IMR-90 (cell line): ENCODE results near the gene MEF2A. TPM values are rescaled to one million over a fixed set of nuclear protein-coding genes. Genes with fewer than 3 reads are reported as not detected.

Source experiments
- ATAC-seq: fragments of 200-7000 bp; cut with Tn5 transposase; 2 replicates; pipeline ENCODE4 v1.9.1; 2020; ENCODE audit warnings: low read depth, mild to moderate bottlenecking, moderate library complexity
- BruUV-seq: library from RNA; stranded (reverse); fragments of 400-500 nt; replicated peaks from 2 replicates; lab custom pipeline; 2021; lab: Mats Ljungman, UMichigan
- CTCF ChIA-PET: fragments of 300-600 bp; formaldehyde crosslinking; extraction: SDS; loops from one replicate; lab custom pipeline; 2021; ENCODE audit warnings: antibody characterized with exemption; lab: Yijun Ruan, JAX
- POLR2A ChIA-PET: fragments of 300-600 bp; sonication (Branson Sonifier 250); formaldehyde crosslinking; loops from one replicate; lab custom pipeline; 2022; ENCODE audit warnings: antibody characterized with exemption; ENCODE audit not compliant: unreplicated experiment; lab: Charles Lee
- DNase-seq: peaks from one replicate; pipeline ENCODE4 v3.0.0; 2013
- H2AFZ ChIP-seq: replicated peaks from 2 replicates; pipeline ENCODE3; 2013; ENCODE audit warnings: low read length, mild to moderate bottlenecking; ENCODE audit not compliant: poor library complexity
- H2AK5ac ChIP-seq: 2 replicates; pipeline ENCODE4 v1.6.1; 2013; ENCODE audit warnings: low read depth, low read length, inconsistent platforms
- H2AK9ac ChIP-seq: replicated peaks from 2 replicates; pipeline ENCODE3; 2013; ENCODE audit warnings: mild to moderate bottlenecking, low read depth, low read length, moderate library complexity; ENCODE audit not compliant: poor library complexity
- H2BK120ac ChIP-seq: 2 replicates; pipeline ENCODE4 v1.6.1; 2013; ENCODE audit warnings: low read depth, low read length, inconsistent platforms
- H2BK15ac ChIP-seq: 3 replicates; pipeline ENCODE4 v1.6.1; 2013; ENCODE audit warnings: low read depth, low read length, inconsistent platforms
- H2BK20ac ChIP-seq: 2 replicates; pipeline ENCODE4 v1.6.1; 2013; ENCODE audit warnings: low read depth, mild to moderate bottlenecking, inconsistent platforms, low read length, moderate library complexity
- H2BK5ac ChIP-seq: 2 replicates; pipeline ENCODE4 v1.6.1; 2013; ENCODE audit warnings: mild to moderate bottlenecking, low read depth, low read length, inconsistent platforms; ENCODE audit not compliant: poor library complexity, severe bottlenecking
- H3K14ac ChIP-seq: replicated peaks from 2 replicates; pipeline ENCODE4 v1.6.1; 2013; ENCODE audit warnings: low read depth, low read length, inconsistent platforms
- H3K18ac ChIP-seq: 2 replicates; pipeline ENCODE4 v1.6.1; 2013; ENCODE audit warnings: low read depth, low read length, control low read depth
- H3K23ac ChIP-seq: 2 replicates; pipeline ENCODE4 v1.6.1; 2013; ENCODE audit warnings: low read depth, low read length, inconsistent platforms
- H3K27ac ChIP-seq: 2 replicates; pipeline ENCODE4 v1.5.1; 2013; ENCODE audit warnings: mild to moderate bottlenecking, control low read depth, low read length; ENCODE audit not compliant: insufficient read depth
- H3K27me3 ChIP-seq: 2 replicates; pipeline ENCODE4 v1.6.1; 2013; ENCODE audit warnings: low read length; ENCODE audit not compliant: control insufficient read depth, insufficient read depth
- H3K36me3 ChIP-seq: 2 replicates; pipeline ENCODE4 v1.6.1; 2013; ENCODE audit warnings: low read length, mixed read lengths; ENCODE audit not compliant: control insufficient read depth, insufficient read depth
- H3K4ac ChIP-seq: 2 replicates; pipeline ENCODE4 v1.6.1; 2013; ENCODE audit warnings: low read depth, low read length, inconsistent platforms
- H3K4me1 ChIP-seq: 2 replicates; pipeline ENCODE4 v1.6.1; 2013; ENCODE audit warnings: low read length, mixed read lengths; ENCODE audit not compliant: control insufficient read depth, insufficient read depth
- H3K4me2 ChIP-seq: 2 replicates; pipeline ENCODE4 v1.6.1; 2013; ENCODE audit warnings: low read depth, mild to moderate bottlenecking, control low read depth, low read length, moderate library complexity
- H3K4me3 ChIP-seq: 2 replicates; pipeline ENCODE4 v1.5.1; 2013; ENCODE audit warnings: low read depth, mild to moderate bottlenecking, control low read depth, low read length, moderate library complexity; ENCODE audit not compliant: insufficient read depth
- H3K56ac ChIP-seq: 2 replicates; pipeline ENCODE4 v1.6.1; 2013; ENCODE audit warnings: low read length, inconsistent platforms; ENCODE audit not compliant: insufficient read depth; ENCODE audit errors: extremely low read depth
- H3K79me1 ChIP-seq, 2 experiments: 2 replicates each; pipeline ENCODE4 v1.6.1; 2013; ENCODE audit warnings: low read length in 2 of 2, inconsistent platforms in 1 of 2, low read depth in 1 of 2
- H3K9ac ChIP-seq: 2 replicates; pipeline ENCODE4 v1.6.1; 2013; ENCODE audit warnings: low read depth, low read length, control low read depth
- H3K9me1 ChIP-seq: 2 replicates; pipeline ENCODE4 v1.6.1; 2013; ENCODE audit warnings: low read length, inconsistent platforms; ENCODE audit not compliant: insufficient read depth
- H3K9me3 ChIP-seq: 2 replicates; pipeline ENCODE4 v1.6.1; 2013; ENCODE audit warnings: low read length; ENCODE audit not compliant: control insufficient read depth, insufficient read depth
- H4K20me1 ChIP-seq: 2 replicates; pipeline ENCODE4 v1.6.1; 2013; ENCODE audit warnings: low read length, inconsistent platforms; ENCODE audit not compliant: insufficient read depth
- H4K5ac ChIP-seq: 2 replicates; pipeline ENCODE4 v1.6.1; 2013; ENCODE audit warnings: mild to moderate bottlenecking, low read depth, low read length, control low read depth
- H4K8ac ChIP-seq, 2 experiments: 2 replicates each; pipeline ENCODE4 v1.6.1; 2013; ENCODE audit warnings: low read depth in 2 of 2, low read length in 2 of 2, control low read depth in 1 of 2, inconsistent platforms in 1 of 2
- H4K91ac ChIP-seq: 2 replicates; pipeline ENCODE4 v1.6.1; 2013; ENCODE audit warnings: low read depth, low read length, inconsistent platforms; ENCODE audit not compliant: insufficient read depth
- BHLHE40 ChIP-seq: fragments of 150-350 bp; IDR thresholded peaks from 2 replicates; pipeline ENCODE4 v1.6.1; 2016; ENCODE audit warnings: mild to moderate bottlenecking, low read depth, low read length
- CEBPB ChIP-seq: IDR thresholded peaks from 2 replicates; pipeline ENCODE4 v1.6.1; 2012; ENCODE audit warnings: low read depth, low read length, improper control_type of control experiment
- CHD1 ChIP-seq: IDR thresholded peaks from 2 replicates; pipeline ENCODE4 v1.6.1; 2012; ENCODE audit warnings: low read depth, low read length, improper control_type of control experiment
- FOS ChIP-seq: fragments of 150-350 bp; IDR thresholded peaks from 2 replicates; pipeline ENCODE4 v1.6.1; 2016; ENCODE audit warnings: low read depth, low read length
- MAFK ChIP-seq: IDR thresholded peaks from 2 replicates; pipeline ENCODE4 v1.6.1; 2012; ENCODE audit warnings: low read depth, low read length, improper control_type of control experiment
- MAZ ChIP-seq: IDR thresholded peaks from 2 replicates; pipeline ENCODE4 v1.6.1; 2012; ENCODE audit warnings: low read depth, mild to moderate bottlenecking, low read length, improper control_type of control experiment, moderate library complexity, borderline replicate concordance
- MXI1 ChIP-seq: IDR thresholded peaks from 2 replicates; pipeline ENCODE4 v1.6.1; 2012; ENCODE audit warnings: low read depth, mild to moderate bottlenecking, low read length, moderate library complexity, borderline replicate concordance
- NFE2L2 ChIP-seq: fragments of 150-350 bp; IDR thresholded peaks from 2 replicates; pipeline ENCODE4 v1.6.1; 2016; ENCODE audit warnings: low read depth, mild to moderate bottlenecking, low read length
- POLR2A ChIP-seq: IDR thresholded peaks from 2 replicates; pipeline ENCODE4 v1.6.1; 2012; ENCODE audit warnings: mild to moderate bottlenecking, low read depth, low read length
- RAD21 ChIP-seq: IDR thresholded peaks from 2 replicates; pipeline ENCODE4 v1.6.1; 2012; ENCODE audit warnings: low read length, improper control_type of control experiment
- RCOR1 ChIP-seq: IDR thresholded peaks from 2 replicates; pipeline ENCODE4 v1.6.1; 2012; ENCODE audit warnings: mild to moderate bottlenecking, low read length, improper control_type of control experiment; ENCODE audit not compliant: insufficient replicate concordance
- RFX5 ChIP-seq: IDR thresholded peaks from 2 replicates; pipeline ENCODE4 v1.8.0; 2012; ENCODE audit warnings: low read depth, mild to moderate bottlenecking, low read length, moderate library complexity
- SMC3 ChIP-seq: fragments of 150-350 bp; IDR thresholded peaks from 2 replicates; pipeline ENCODE4 v1.6.1; 2016; ENCODE audit warnings: low read depth, mild to moderate bottlenecking, antibody characterized with exemption, low read length, moderate library complexity
- WGBS, 2 experiments: methylation state at CpG; one replicate each; pipeline versions ENCODE4 v1.1.5 to v1.1.7; 2013; ENCODE audit warnings: missing lambda C conversion rate in 2 of 2; ENCODE audit not compliant: insufficient read length in 1 of 2; ENCODE audit errors: extremely low coverage in 2 of 2; 5-methylcytosine and 5-hydroxymethylcytosine counted together
- dilution Hi-C: fragments of 300-500 bp; cut with HindIII; formaldehyde crosslinking; loops from one replicate; pipeline ENCODE4 v1.14.3; 2018; ENCODE audit warnings: low sequenced_read_pairs; ENCODE audit not compliant: unreplicated experiment
- in situ Hi-C: fragments of 300-500 bp; cut with MboI; formaldehyde crosslinking; loops from 3 replicates; pipeline ENCODE4 v1.14.3; 2019; ENCODE audit warnings: low sequenced_read_pairs, inconsistent platforms, mixed read lengths
- intact Hi-C: fragments of 100-400 bp; cut with micrococcal nuclease; formaldehyde crosslinking; loops from 2 replicates; pipeline ENCODE4 v1.10.0; 2022
- polyA plus RNA-seq, 3 experiments: library from polyadenylated mRNA; depleted of rRNA; stranded (reverse); fragments of >200 nt; gene quantifications; 2 replicates each; pipeline ENCODE4 v1.2.3, GENCODE V29; 2012; ENCODE audit warnings: low replicate concordance in 1 of 3
- total RNA-seq: library from RNA; depleted of rRNA; stranded (reverse); fragments of >200 nt; gene quantifications from 2 replicates; pipeline ENCODE4 v1.2.3, GENCODE V29; 2012
- TF ChIP-seq, protein P1 (sequence below): fragments of 150-350 bp; IDR thresholded peaks from 2 replicates; pipeline ENCODE4 v1.6.1; 2017; ENCODE audit warnings: mild to moderate bottlenecking, antibody characterized with exemption, low read length, low read depth
- TF ChIP-seq, protein P2 (sequence below): conservative IDR thresholded peaks from 2 replicates; pipeline ENCODE4 v1.5.1; 2012; ENCODE audit warnings: mild to moderate bottlenecking, low read depth, low read length, improper control_type of control experiment
- TF ChIP-seq, protein P3 (sequence below): fragments of 150-350 bp; IDR thresholded peaks from 2 replicates; pipeline ENCODE4 v1.6.1; 2016; ENCODE audit warnings: low read depth, mild to moderate bottlenecking, low read length, moderate library complexity, borderline replicate concordance

Gene MEF2A
- total and polyA plus RNA-seq, 2 of the 4 experiments (the other 2 are of a cell fraction), result 16.1 to 16.7 TPM

DNA sequence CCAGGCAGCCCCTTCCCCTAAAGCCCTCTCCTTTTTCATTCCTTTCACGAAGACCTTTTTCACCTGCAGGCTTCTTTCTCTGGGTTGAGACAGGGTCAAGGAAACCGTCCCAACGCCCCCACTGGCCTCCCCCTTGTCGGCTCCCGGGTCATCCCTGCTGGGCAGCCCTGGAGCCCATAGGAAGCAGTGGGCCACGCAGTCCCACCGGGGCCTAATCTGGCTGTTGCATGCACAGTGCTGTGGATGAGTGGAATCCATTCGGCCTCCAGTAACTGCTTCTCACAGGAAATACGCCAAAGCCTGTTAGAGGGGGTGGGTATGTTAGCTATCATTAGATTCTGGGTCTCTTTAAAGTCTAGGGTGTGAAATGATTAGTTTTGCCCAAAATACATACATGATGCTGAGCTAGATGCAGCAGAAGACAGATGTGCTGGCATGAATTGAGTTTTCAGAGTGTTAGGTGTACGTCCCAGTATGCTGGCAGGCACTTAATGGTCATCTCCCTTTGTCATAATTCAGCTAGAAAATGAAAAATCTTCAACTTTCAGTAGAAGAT, 150.8 kb downstream of the MEF2A start:
- intact Hi-C loops (no loop called here), in situ Hi-C loops (no loop called here), dilution Hi-C loops (no loop called here)
- Histone ChIP-seq H3K14ac (no peak overlapping the region), H3K27ac (no peak overlapping the region), H3K4ac (no peak overlapping the region), H2AFZ (no peak overlapping the region), H3K9me3 (no peaks in the 10 kb centered on the region), H4K20me1 (no peaks in the 10 kb centered on the region; the same call in 1 of the 2 replicates), H3K36me3 (peaks cover 18% of the 10 kb centered on the region), H3K4me2 (no peak overlapping the region), H3K56ac (no peak overlapping the region), H3K9me1 (peaks cover 2% of the 10 kb centered on the region; the same call in 1 of the 2 replicates), H2AK9ac (no peak overlapping the region), H3K9ac (no peak overlapping the region), H3K4me3 (no peak overlapping the region), H3K27me3 (no peaks in the 10 kb centered on the region), H2BK5ac (no peak overlapping the region), H4K91ac (no peak overlapping the region), H2BK15ac (no peak overlapping the region), H2BK20ac (no peak overlapping the region), H3K23ac (no peak overlapping the region), H4K5ac (no peak overlapping the region), H4K8ac (no peak overlapping the region), H3K18ac (no peak overlapping the region), H2AK5ac (no peak overlapping the region), H3K79me1 (no peaks in the 10 kb centered on the region; a peak in 1 of 4 replicates), H2BK120ac (no peak overlapping the region), H3K4me1 (no peaks in the 10 kb centered on the region; the same call in none of the 2 replicates)
- no peak for ATAC-seq
- CTCF ChIA-PET, result interaction anchor here (0.6 to 1.6 kb wide), 3 partner anchors 12 to 261 kb away, joined by 3 to 6 read pairs (median 4); no protein-coding TSS in a partner anchor
- POLR2A ChIA-PET, result no interaction called here
- TF ChIP-seq BHLHE40 (no peak), CHD1 (no peak), RFX5 (no peak), FOS (no peak), NFE2L2 (no peak), POLR2A (no peak), CEBPB (no peak), RCOR1 (no peak), RAD21 (no peak), MAZ (no peak), MXI1 (no peak), SMC3 (no peak), MAFK (no peak)
- TF ChIP-seq, protein P1, sequence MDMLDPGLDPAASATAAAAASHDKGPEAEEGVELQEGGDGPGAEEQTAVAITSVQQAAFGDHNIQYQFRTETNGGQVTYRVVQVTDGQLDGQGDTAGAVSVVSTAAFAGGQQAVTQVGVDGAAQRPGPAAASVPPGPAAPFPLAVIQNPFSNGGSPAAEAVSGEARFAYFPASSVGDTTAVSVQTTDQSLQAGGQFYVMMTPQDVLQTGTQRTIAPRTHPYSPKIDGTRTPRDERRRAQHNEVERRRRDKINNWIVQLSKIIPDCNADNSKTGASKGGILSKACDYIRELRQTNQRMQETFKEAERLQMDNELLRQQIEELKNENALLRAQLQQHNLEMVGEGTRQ, result no peak
- TF ChIP-seq, protein P2, sequence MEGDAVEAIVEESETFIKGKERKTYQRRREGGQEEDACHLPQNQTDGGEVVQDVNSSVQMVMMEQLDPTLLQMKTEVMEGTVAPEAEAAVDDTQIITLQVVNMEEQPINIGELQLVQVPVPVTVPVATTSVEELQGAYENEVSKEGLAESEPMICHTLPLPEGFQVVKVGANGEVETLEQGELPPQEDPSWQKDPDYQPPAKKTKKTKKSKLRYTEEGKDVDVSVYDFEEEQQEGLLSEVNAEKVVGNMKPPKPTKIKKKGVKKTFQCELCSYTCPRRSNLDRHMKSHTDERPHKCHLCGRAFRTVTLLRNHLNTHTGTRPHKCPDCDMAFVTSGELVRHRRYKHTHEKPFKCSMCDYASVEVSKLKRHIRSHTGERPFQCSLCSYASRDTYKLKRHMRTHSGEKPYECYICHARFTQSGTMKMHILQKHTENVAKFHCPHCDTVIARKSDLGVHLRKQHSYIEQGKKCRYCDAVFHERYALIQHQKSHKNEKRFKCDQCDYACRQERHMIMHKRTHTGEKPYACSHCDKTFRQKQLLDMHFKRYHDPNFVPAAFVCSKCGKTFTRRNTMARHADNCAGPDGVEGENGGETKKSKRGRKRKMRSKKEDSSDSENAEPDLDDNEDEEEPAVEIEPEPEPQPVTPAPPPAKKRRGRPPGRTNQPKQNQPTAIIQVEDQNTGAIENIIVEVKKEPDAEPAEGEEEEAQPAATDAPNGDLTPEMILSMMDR, result no peak
- TF ChIP-seq, protein P3, sequence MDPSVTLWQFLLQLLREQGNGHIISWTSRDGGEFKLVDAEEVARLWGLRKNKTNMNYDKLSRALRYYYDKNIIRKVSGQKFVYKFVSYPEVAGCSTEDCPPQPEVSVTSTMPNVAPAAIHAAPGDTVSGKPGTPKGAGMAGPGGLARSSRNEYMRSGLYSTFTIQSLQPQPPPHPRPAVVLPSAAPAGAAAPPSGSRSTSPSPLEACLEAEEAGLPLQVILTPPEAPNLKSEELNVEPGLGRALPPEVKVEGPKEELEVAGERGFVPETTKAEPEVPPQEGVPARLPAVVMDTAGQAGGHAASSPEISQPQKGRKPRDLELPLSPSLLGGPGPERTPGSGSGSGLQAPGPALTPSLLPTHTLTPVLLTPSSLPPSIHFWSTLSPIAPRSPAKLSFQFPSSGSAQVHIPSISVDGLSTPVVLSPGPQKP, result no peak
- BruUV-seq, result no TSS peak
- no peak for DNase-seq
- WGBS, 2 experiments, result no CpG with 5 or more reads among the region's 10 CpGs
